GM19463 (cell line): ENCODE data around the gene EMCN.
"Not testable (repeated sequence)": the region's sequence is repeated elsewhere in the genome, so short reads cannot be mapped to it uniquely, and the experiment has no call there.

Experiments
- ATAC-seq: cut with Tn5 transposase; IDR thresholded peaks from one replicate; pipeline ENCODE4 v1.9.1; 2021; ENCODE audit warnings: mild to moderate bottlenecking, moderate library complexity; ENCODE audit not compliant: unreplicated experiment

The EMCN gene, protein sequence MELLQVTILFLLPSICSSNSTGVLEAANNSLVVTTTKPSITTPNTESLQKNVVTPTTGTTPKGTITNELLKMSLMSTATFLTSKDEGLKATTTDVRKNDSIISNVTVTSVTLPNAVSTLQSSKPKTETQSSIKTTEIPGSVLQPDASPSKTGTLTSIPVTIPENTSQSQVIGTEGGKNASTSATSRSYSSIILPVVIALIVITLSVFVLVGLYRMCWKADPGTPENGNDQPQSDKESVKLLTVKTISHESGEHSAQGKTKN

GRCh38 chr4:100517864-100518341, at the start of gene EMCN:
EMCN (minus strand) TSS chr4:100518022; CDS start chr4:100517914, 108 bp downstream.
- ATAC-seq, result no peak

DNA sequence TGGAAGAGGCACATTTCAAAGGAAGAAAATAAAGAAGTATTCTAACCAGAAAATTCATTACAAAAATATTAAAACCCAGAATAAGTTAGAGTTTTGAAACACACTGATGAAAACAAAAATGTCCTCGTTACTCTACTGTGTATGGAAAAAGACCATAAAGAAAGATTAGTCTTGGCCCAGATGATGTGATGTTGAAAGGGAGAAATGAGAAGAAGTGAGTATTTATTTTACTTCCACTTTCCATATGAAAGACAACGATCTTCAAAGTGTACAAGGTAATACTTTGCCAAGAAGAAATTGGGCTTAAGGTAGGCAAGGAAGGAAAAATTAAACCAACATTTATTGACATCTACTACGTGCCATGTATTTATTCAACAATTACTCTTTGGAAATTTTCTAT, 48.6 kb upstream of the EMCN start:
- ATAC-seq, result no peak

DNA sequence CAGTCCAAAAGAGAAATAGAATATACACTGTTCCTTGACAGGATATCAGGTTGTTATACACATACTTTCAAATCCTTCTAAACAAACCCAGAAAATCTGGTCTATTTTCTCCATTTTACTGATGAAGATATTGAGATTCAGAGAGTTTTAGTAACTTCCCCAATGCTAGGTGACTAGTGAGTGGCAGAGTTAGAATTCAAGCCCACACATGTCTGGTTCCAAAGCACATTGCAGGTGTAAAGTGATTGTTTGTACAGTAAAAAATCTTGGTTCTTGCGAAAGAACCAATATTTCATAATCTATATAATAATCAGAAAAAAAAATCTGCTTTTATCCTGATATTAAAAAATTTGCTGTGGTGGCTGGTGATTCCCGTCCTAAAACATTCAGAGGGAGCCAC, 39.5 kb upstream of the EMCN start:
- no peak for ATAC-seq

DNA sequence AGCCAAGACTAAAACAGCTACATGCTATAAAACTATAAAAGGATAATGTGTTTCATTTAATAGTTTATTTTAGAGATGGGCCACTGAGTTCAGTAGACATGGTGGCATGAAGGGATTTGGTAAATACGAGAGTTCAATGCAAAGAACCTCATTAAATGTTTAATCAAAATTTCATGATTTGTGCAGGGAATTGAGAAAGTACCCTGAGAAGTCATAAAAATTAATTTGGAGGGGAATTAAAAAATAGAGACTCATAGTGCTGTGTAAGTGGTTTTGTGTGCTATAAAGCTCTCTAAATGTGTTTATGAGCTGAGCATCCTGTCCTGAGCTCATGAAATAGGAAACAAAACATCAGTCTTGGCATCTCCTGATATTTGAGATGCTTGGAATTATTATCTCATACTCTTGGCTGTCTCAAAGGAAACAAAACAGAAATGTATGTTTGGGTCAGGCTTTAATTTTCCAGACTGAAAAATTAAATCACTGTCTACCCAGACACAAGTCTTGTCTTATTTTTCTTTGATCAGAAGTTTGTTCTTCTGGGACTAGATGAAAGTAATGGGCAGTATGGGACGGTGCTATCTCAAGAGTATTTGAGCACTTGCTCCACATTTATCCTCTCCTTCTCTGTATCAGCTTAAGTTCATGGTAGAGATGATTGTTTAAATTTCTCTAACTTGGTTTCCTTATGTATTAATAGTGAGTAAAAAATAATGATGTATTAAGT, 38.0 kb upstream of the EMCN start:
- ATAC-seq, result no peak

DNA sequence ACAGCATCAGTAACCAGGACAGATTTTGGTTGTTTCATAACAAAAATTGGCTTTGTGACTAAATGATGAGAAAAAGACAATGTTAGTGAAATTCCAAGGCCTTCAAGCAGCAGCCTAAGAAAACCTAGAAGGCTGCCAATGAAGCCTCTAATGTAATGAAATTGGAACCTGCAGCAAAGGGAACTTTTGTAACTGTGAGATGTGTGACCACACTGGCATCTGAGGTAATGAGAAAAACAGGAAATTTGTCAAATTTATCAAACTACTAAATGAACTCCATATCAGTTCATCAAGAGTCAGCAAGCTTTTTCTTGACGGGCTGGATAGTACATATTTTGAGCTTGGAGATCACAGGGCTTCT, 30.4 kb upstream of the EMCN start:
- no peak for ATAC-seq

DNA sequence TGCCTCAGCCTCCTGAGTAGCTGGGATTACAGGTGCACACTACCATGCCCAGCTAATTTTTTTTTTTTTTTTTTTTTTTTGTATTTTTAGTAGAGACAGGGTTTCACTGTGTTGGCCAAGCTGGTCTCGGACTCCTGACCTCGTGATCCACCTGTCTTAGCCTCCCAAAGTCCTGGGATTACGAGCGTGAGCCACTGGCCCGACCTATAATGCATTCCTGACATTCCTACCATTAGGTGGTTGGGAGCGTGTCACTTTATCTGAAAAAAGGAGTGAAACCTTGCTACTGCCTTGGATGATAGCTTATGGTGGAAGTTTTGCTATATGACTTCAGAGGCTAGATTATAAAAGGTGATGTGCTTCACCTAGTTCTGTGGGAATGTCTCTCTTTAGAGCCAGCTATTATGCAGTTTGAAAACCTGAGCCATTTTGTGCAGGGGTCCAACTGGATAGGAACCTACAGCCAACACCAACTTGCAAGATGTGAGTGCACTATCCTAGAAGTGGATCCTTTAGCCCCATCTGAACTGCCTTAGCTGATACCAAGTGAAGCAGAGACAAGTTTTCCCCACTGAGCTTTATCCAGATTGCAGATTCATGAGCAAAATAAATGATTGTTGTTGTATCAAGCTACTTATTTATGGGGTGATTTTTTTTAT, 29.8 kb upstream of the EMCN start:
- no peak for ATAC-seq

DNA sequence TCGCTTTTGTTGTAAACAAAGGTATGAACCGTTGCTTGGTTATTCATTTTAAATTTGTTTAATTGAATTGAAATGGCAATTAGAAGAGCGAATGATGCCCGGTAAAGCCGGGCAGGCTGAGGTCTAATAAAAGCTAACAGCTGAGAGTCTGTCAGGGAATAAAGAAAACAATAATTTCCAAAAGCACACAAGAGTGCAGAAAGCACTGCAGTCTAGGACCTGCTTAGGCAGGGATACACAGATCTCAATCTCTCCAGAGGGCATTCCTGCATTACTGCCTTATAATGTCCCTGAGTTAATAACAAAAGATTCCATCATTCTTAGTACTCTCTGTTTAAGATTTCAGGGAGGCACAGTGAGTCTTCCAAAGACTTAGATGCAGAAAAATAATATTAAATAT, 27.6 kb upstream of the EMCN start:
- ATAC-seq, result no peak

DNA sequence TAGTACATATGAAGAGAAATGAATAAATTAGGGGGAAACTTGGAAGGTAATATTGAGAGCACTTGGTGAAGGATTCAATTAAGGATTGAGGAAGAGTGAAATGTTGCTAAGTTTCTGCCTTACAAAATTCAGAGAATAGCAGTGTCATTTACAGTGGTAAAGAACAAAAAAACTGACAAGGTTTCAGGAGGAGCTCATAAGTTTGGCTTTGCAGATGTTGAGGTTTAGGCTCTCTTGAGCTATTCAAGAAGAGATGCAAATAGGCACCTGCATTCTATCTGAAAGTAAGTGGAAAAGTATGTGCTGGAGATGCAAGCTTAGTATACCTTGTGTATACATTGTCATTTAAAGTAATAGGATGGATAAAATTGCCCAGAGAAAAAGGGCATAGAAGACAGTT, 22.3 kb upstream of the EMCN start:
- ATAC-seq, result no peak

DNA sequence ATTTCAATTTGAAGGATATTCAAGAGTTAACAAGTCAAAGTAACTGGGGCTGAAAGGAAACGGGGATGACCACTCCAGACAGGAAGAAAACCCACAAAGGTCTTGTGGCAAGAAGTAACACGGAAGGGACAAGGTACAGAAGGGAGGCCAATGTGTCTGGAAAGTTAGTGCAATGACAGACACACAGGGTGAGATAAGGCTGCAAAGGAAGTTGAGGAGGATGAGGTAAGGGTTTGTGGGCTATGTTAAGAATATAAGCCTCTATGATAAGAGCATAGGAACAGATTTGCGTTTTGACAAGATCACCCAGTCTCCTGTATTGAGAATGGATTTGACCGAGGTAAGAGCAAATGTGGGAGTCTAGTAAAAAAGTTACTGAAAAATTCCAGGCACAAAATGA, 21.9 kb upstream of the EMCN start:
- no peak for ATAC-seq

DNA sequence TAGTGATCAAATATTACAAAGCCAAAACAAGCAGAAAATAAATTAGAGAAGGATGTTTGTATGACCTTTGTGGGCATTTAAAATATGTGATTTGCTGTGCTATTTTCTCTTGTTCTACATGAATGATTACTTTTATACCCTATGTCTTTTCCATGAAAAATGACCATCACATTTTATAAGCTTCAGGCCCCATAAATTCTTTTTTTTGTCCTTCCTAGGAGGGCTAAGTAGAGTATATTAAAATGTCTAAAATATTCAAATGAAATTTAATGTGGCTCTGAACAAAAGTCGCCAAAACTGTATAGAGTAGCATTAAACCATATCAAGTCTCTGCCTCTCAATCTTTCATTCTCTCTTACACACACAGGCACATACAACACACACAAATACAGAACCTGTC, 15.9 kb upstream of the EMCN start:
- no peak for ATAC-seq

GRCh38 chr4:100530161-100530560, 12.3 kb upstream of the EMCN start:
- ATAC-seq, result not testable (repeated sequence)

DNA sequence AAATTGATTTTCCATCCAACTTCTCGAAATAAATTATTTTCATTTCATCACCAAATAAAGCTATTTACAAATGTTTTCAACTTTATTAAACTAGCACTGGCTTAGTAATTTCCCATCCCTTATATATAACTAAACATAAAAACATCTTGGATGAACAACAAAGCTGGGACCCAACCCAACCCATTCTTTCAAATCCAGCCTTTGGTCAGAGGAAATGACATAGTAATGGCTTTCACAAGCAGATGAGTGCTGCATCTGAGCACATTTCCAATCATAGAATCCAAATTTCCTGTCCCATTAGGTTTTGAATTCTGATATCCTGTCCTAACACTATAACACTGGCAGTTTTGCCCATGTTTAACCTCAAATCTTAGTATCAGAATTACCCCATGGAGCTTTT, 7.9 kb upstream of the EMCN start:
- no peak for ATAC-seq

DNA sequence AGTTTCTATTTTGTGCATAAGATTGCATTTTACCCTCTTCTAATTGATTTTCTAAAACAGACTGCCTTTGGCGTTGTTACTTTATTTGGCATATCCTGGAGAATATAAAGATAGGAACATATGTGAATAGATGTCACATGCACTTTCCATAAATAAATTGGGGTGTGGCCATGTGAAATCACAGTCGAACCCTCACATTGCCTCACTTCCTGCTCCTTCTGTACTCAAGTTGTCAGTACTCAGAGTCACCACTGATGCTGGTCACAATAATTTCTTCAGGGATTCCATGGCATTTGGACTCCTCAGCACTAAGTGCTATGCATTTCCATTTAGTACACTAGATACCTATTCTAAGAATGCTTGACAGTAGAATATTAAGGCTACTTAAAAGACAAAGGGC, 1.4 kb upstream of the EMCN start:
- no peak for ATAC-seq

DNA sequence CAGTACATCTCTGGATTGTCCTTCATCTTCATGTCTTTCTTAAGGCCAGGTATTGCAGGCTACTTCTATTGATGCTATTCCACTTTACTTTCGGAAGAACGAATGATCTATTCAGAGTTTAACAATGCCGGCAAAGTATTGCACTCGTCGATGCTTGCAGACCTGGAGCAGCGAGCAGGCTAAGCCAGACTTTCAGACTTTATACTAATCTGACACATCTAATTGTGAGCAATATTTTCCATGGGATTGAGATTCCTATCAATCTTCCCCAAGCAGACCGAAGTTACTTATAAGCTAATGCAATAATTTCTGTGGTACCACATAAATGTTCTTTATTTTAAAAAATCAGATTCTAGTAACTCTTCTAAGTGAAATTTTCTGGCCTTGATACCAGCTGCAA, 1.6 kb downstream of the EMCN start:
- ATAC-seq, result no peak

GRCh38 chr4:100511896-100512295, 5.9 kb downstream of the EMCN start:
- ATAC-seq, result no peak

GRCh38 chr4:100510551-100510950, 7.3 kb downstream of the EMCN start:
- no peak for ATAC-seq

- ATAC-seq, result no peak
Measured at GRCh38 chr4:100509386-100509785, 8.4 kb downstream of the EMCN start.

DNA sequence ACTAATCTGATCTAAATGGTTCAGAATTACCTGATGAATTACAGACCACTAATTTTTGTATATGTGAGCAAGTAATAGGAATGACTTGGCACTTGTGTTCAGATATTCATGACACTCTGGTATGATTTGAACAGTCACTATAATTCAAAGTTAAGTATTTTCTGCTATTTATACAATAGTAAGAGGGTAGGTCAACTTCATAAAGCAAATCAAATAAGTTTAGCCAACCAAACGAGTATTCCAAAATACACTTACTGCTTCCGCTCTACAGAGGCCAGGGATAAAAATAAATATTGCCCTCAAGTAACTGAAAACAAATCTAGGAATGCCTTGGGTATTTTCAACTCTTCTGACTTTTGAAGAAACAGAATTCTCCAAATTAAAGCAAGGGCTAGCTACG, 9.1 kb downstream of the EMCN start:
- ATAC-seq, result no peak

DNA sequence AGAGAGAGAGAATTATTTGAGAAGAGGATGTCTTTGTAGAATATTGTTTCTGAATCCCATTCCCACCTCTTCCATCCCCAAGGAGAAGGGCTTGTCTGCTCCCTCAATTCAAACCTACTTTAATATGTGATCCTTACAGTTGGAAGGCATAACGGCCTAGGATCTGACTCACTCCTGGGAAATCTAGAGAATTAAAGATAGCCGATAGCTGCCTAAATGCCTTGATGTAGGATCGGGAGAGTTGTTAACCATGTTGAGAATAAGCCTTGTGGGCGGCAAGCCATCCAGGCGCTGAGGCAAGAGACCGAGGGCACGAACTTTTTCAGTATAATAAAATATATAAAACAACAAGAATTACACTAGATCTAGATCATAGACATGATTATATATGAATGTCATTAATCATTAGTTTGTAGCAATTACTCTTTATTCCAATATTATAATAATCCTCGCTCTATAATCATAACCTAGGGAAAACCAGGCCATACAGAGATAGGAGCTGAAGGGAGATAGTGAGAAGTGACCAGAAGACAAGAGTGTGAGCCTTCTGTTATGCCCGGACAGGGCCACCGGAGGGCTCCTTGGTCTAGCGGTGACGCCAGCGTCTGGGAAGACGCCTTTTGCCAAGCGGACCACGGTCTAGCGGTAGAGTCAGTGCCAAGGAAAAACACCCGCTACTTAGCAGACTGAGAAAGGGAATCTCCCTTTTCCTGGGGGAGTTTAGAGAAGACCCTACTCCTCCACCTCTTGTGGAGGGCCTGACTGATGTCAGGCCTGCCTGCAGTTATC, 13.5 kb downstream of the EMCN start:
- no peak for ATAC-seq

DNA sequence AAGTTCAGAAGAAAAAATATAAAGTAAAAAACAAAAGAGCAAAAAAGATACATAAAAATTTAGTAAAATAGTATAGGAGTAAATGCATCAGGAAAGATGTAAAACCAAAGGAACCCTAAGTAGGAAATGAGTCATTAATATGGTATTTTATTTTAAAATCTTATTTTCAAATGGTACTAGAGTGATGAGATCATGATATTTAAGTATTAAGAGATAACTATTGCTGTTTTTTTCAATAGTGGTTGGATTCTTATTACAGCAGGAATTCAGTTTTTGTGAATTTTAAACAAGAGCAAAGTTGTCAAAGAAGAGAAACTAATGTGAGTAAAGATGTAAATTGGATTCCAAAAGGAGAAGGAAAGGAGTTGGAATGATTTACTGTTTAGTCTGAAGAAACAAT, 20.0 kb downstream of the EMCN start:
- no peak for ATAC-seq

DNA sequence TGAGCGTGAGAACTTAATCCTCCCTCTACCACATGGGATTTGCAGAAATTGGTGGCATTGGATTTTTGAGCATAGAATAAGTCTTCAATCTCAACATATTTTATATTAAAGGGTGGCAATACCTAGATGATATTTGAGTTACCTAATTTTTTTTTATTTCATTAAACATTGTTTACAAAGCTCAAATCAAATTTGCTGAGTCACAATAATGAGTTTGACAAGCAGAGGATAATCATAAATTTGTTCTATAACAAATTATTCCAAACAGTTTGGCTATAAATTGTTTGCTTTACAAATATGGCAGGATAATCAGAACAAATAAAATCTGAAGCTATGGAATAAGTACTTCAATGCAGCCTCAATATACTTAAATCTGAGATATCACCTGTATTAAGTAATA, 22.7 kb downstream of the EMCN start:
- no peak for ATAC-seq
